ENCODE measurements around the gene PPEF1. TPM values are rescaled to one million over a fixed set of nuclear protein-coding genes. Genes with fewer than 3 reads are reported as not detected.

Gene PPEF1
- total and polyA plus RNA-seq, 4 donors = 0.09 TPM; not detected in 3

DNA sequence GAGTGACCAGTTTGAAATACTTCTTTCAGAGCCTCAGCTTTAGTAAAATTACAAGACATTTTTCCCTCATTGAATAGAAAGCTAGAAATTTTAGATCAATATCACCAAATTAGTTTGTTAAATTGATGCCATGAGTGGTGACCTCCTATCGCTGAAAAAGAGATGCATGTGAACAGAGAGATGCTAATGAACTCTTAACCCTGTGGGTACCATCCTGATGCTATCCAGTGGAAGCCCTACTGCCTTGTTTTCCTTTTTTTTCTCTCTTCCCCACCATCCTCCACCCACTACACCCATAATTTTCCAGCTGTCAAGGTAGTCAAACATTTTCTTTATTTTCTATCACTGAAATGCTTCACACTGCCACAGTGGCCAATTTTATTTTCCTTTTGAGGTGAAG is 61.9 kb downstream of the PPEF1 start:
- TF ChIP-seq YY1 (IDR thresholded peaks at IDR 0.05) (no peak), EGR1 (IDR thresholded peaks at IDR 0.05; ENCODE audit: low read depth in 2 of 2) (no peak), HNF4G (IDR thresholded peaks at IDR 0.05) (no peak)
- WGBS = 48% methylated on average over 1 of the region's 1 CpG
- no peaks in the 10 kb centered on the region for H3K36me3 ChIP-seq (ENCODE audit: control insufficient read depth in 4 of 4, insufficient read depth in 3 of 4, low read depth in 1 of 4, low read length in 3 of 4)

DNA sequence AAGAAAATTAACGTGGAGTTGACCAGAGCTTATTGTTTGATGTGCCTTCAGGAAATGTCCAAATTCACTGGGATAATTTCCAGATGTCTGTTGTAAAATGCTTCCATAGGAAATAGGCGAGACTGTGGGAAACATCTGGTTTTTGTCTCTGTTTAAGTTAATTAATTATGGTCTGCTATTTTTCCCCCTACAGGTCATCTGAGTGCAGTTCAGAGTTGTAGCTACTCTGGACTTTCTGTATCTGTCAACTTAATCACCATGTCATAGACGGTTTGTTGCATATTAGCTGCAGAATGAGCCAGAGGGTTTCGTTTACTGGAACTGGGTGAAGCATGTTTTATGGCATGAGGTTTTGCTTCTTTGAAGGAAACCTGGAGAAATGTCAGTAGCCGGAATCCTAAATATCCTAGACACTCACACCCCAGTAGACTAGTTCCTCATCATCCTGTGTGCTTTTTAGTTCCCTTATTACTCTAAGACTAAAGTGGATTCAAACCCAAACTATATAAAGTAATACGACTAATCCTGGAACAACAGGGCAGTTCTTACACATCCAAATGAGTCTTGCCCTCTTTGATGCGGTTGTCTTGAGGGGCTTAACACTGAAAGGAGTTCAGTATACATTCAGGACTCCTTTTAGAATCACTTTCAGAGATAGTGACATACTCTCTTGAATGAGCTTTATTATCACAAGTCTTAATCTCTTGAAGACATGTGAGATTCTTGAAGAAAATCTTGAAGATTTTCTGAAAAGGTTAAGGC is 62.5 kb downstream of the PPEF1 start:
- H3K4me3 ChIP-seq (ENCODE audit: low read depth in 1 of 3, low read length in 3 of 3) = no peak overlapping the region
- no peak overlapping the region for H3K9ac ChIP-seq (ENCODE audit: low read depth in 1 of 2, low read length in 2 of 2)
- H3K36me3 ChIP-seq (ENCODE audit: control insufficient read depth in 4 of 4, insufficient read depth in 3 of 4, low read depth in 1 of 4, low read length in 3 of 4) = no peaks in the 10 kb centered on the region
- H3K4me1 ChIP-seq (ENCODE audit: control insufficient read depth in 4 of 4, insufficient read depth in 4 of 4, low read length in 3 of 4) = no peaks in the 10 kb centered on the region
- 62% methylated on average over 7 of the region's 7 CpGs for WGBS
- H3K27ac ChIP-seq (ENCODE audit: low read depth in 1 of 2, low read length in 2 of 2) = no peak overlapping the region
- H3K27me3 ChIP-seq (ENCODE audit: control insufficient read depth in 4 of 4, insufficient read depth in 4 of 4, low read length in 3 of 4) = no peaks in the 10 kb centered on the region
- TF ChIP-seq, protein P1, sequence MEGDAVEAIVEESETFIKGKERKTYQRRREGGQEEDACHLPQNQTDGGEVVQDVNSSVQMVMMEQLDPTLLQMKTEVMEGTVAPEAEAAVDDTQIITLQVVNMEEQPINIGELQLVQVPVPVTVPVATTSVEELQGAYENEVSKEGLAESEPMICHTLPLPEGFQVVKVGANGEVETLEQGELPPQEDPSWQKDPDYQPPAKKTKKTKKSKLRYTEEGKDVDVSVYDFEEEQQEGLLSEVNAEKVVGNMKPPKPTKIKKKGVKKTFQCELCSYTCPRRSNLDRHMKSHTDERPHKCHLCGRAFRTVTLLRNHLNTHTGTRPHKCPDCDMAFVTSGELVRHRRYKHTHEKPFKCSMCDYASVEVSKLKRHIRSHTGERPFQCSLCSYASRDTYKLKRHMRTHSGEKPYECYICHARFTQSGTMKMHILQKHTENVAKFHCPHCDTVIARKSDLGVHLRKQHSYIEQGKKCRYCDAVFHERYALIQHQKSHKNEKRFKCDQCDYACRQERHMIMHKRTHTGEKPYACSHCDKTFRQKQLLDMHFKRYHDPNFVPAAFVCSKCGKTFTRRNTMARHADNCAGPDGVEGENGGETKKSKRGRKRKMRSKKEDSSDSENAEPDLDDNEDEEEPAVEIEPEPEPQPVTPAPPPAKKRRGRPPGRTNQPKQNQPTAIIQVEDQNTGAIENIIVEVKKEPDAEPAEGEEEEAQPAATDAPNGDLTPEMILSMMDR (IDR thresholded peaks at IDR 0.05; ENCODE audit: low read depth, low read length, missing input control) = peak; percentile 3
- no peak for TF ChIP-seq SP1 (IDR thresholded peaks at IDR 0.05)
- no peak for TF ChIP-seq FOXA2 (IDR thresholded peaks at IDR 0.05)
- no peak for TF ChIP-seq YY1 (IDR thresholded peaks at IDR 0.05)
- DNase-seq (ENCODE audit: low spot score) = no peak
- H3K9me3 ChIP-seq (ENCODE audit: control insufficient read depth in 4 of 4, low read length in 3 of 4) = peaks cover 0 to 5% (median 0%) of the 10 kb centered on the region in 4 donors

More for the DNA sequence above, 61.9 kb downstream of the PPEF1 start:
- Histone ChIP-seq H3K27me3 (ENCODE audit: control insufficient read depth in 4 of 4, insufficient read depth in 4 of 4, low read length in 3 of 4) (no peaks in the 10 kb centered on the region), H3K9me3 (ENCODE audit: control insufficient read depth in 4 of 4, low read length in 3 of 4) (peaks cover 0 to 5% (median 0%) of the 10 kb centered on the region in 4 donors), H3K4me3 (ENCODE audit: low read depth in 1 of 3, low read length in 3 of 3) (no peak overlapping the region), H3K9ac (ENCODE audit: low read depth in 1 of 2, low read length in 2 of 2) (no peak overlapping the region), H3K27ac (ENCODE audit: low read depth in 1 of 2, low read length in 2 of 2) (no peak overlapping the region), H3K4me1 (ENCODE audit: control insufficient read depth in 4 of 4, insufficient read depth in 4 of 4, low read length in 3 of 4) (no peaks in the 10 kb centered on the region)
- no peak for DNase-seq (ENCODE audit: low spot score)

DNA sequence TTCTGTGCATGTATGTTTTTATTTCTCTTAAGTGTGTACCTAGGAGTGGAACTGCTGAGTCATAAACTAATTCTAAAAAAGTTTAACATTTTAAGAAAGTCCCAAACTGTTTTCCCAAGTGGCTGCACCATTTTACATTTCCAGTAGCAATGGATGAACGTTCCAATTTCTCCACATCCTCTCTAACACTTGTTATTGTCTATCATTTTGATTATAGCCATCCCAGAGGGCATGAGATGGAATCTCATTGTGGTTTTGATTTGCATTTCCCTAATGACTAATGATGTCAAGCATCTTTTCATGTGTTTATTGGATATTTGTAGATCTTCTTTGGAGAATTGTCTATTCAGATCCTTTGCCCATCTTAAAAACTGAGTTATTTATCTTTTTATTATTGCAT is 82.5 kb downstream of the PPEF1 start:
- H3K4me1 ChIP-seq (ENCODE audit: control insufficient read depth in 4 of 4, insufficient read depth in 4 of 4, low read length in 3 of 4) = no peaks in the 10 kb centered on the region
- H3K9me3 ChIP-seq (ENCODE audit: control insufficient read depth in 4 of 4, low read length in 3 of 4) = no peaks in the 10 kb centered on the region
- whole genome bisulfite sequencing = 62% methylated on average over 1 of the region's 1 CpG
- no peaks in the 10 kb centered on the region for H3K36me3 ChIP-seq (ENCODE audit: control insufficient read depth in 4 of 4, insufficient read depth in 3 of 4, low read depth in 1 of 4, low read length in 3 of 4)
- H3K9ac ChIP-seq (ENCODE audit: low read depth in 1 of 2, low read length in 2 of 2) = no peak overlapping the region
- DNase-seq (ENCODE audit: low spot score) = no peak
- no peak overlapping the region for H3K4me3 ChIP-seq (ENCODE audit: low read depth in 1 of 3, low read length in 3 of 3)
- TF ChIP-seq TAF1 (conservative IDR thresholded peaks at IDR 0.05) = no peak
- TF ChIP-seq, protein P2, sequence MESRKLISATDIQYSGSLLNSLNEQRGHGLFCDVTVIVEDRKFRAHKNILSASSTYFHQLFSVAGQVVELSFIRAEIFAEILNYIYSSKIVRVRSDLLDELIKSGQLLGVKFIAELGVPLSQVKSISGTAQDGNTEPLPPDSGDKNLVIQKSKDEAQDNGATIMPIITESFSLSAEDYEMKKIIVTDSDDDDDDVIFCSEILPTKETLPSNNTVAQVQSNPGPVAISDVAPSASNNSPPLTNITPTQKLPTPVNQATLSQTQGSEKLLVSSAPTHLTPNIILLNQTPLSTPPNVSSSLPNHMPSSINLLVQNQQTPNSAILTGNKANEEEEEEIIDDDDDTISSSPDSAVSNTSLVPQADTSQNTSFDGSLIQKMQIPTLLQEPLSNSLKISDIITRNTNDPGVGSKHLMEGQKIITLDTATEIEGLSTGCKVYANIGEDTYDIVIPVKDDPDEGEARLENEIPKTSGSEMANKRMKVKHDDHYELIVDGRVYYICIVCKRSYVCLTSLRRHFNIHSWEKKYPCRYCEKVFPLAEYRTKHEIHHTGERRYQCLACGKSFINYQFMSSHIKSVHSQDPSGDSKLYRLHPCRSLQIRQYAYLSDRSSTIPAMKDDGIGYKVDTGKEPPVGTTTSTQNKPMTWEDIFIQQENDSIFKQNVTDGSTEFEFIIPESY (IDR thresholded peaks at IDR 0.05) = no peak
- TF ChIP-seq, protein P3, sequence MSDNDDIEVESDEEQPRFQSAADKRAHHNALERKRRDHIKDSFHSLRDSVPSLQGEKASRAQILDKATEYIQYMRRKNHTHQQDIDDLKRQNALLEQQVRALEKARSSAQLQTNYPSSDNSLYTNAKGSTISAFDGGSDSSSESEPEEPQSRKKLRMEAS (IDR thresholded peaks at IDR 0.05) = no peak
- no peaks in the 10 kb centered on the region for H3K27me3 ChIP-seq (ENCODE audit: control insufficient read depth in 4 of 4, insufficient read depth in 4 of 4, low read length in 3 of 4)
- no peak overlapping the region for H3K27ac ChIP-seq (ENCODE audit: low read depth in 1 of 2, low read length in 2 of 2)
